H9 (cell line): ENCODE results near the gene MYH9. TPM values are rescaled to one million over a fixed set of nuclear protein-coding genes. Genes with fewer than 3 reads are reported as not detected.

ENCODE experiments used
- DNase-seq: peaks from one replicate; pipeline ENCODE4 v3.0.0-alpha.2; 2017
- H2AFZ ChIP-seq: one replicate; pipeline ENCODE4 v1.6.1; 2013; ENCODE audit warnings: mild to moderate bottlenecking, low read length, control low read depth, moderate library complexity
- H2AK5ac ChIP-seq: 2 replicates; pipeline ENCODE4 v1.6.1; 2013; ENCODE audit warnings: low read length, control low read depth, mixed read lengths; ENCODE audit not compliant: insufficient read length
- H2BK120ac ChIP-seq: one replicate; pipeline ENCODE4 v1.6.1; 2013; ENCODE audit warnings: low read depth, mild to moderate bottlenecking, low read length, control low read depth, inconsistent platforms; ENCODE audit not compliant: poor library complexity, severe bottlenecking
- H2BK12ac ChIP-seq: 2 replicates; pipeline ENCODE4 v1.6.1; 2013; ENCODE audit warnings: low read length, control low read depth, mixed read lengths, low read depth; ENCODE audit not compliant: insufficient read length
- H2BK15ac ChIP-seq: 2 replicates; pipeline ENCODE4 v1.6.1; 2013; ENCODE audit warnings: low read depth, low read length, control low read depth
- H2BK20ac ChIP-seq: one replicate; pipeline ENCODE4 v1.6.1; 2013; ENCODE audit warnings: low read depth, mild to moderate bottlenecking, low read length, control low read depth, inconsistent platforms; ENCODE audit not compliant: poor library complexity, severe bottlenecking
- H2BK5ac ChIP-seq: 2 replicates; pipeline ENCODE4 v1.6.1; 2013; ENCODE audit warnings: low read length, control low read depth, mixed read lengths; ENCODE audit not compliant: insufficient read length
- H3K14ac ChIP-seq: 2 replicates; pipeline ENCODE4 v1.6.1; 2013; ENCODE audit warnings: low read length, control low read depth; ENCODE audit not compliant: insufficient read depth
- H3K18ac ChIP-seq: 2 replicates; pipeline ENCODE4 v1.6.1; 2013; ENCODE audit warnings: low read depth, mild to moderate bottlenecking, mixed read lengths, low read length, control low read depth; ENCODE audit not compliant: insufficient read length
- H3K23ac ChIP-seq: 2 replicates; pipeline ENCODE4 v1.6.1; 2013; ENCODE audit warnings: low read length, control low read depth, mixed read lengths, low read depth; ENCODE audit not compliant: insufficient read length
- H3K23me2 ChIP-seq: 2 replicates; pipeline ENCODE4 v1.6.1; 2013; ENCODE audit warnings: low read depth, mild to moderate bottlenecking, mixed read lengths, low read length, control low read depth; ENCODE audit not compliant: insufficient read length, poor library complexity, severe bottlenecking
- H3K27ac ChIP-seq: 2 replicates; pipeline ENCODE4 v1.5.1; 2013; ENCODE audit warnings: low read length, control low read depth, mixed read lengths, low read depth; ENCODE audit not compliant: insufficient read length
- H3K27me3 ChIP-seq: 2 replicates; pipeline ENCODE4 v1.6.1; 2013; ENCODE audit warnings: low read length, control low read depth, inconsistent platforms; ENCODE audit not compliant: insufficient read depth
- H3K4ac ChIP-seq: 2 replicates; pipeline ENCODE4 v1.6.1; 2013; ENCODE audit warnings: low read depth, mild to moderate bottlenecking, control low read depth, inconsistent platforms, low read length, moderate library complexity
- H3K4me1 ChIP-seq: 2 replicates; pipeline ENCODE4 v1.6.1; 2013; ENCODE audit warnings: low read length, control low read depth, inconsistent platforms; ENCODE audit not compliant: insufficient read depth
- H3K4me2 ChIP-seq: 2 replicates; pipeline ENCODE4 v1.6.1; 2013; ENCODE audit warnings: low read length, control low read depth, mixed read lengths; ENCODE audit not compliant: insufficient read length, insufficient read depth
- H3K56ac ChIP-seq: 2 replicates; pipeline ENCODE4 v1.6.1; 2013; ENCODE audit warnings: low read depth, mild to moderate bottlenecking, mixed read lengths, low read length, control low read depth; ENCODE audit not compliant: insufficient read length
- H3K79me1 ChIP-seq: 2 replicates; pipeline ENCODE4 v1.6.1; 2013; ENCODE audit warnings: low read depth, mild to moderate bottlenecking, moderate library complexity, low read length, control low read depth, inconsistent platforms; ENCODE audit not compliant: insufficient read depth, poor library complexity, severe bottlenecking
- H3K79me2 ChIP-seq: 2 replicates; pipeline ENCODE4 v1.6.1; 2013; ENCODE audit warnings: low read length, control low read depth, inconsistent platforms; ENCODE audit not compliant: insufficient read depth
- H3K9ac ChIP-seq: 2 replicates; pipeline ENCODE4 v1.6.1; 2013; ENCODE audit warnings: low read length, control low read depth, mixed read lengths; ENCODE audit not compliant: insufficient read length; ENCODE audit errors: extremely low read depth
- H3K9me3 ChIP-seq: one replicate; pipeline ENCODE4 v1.6.1; 2013; ENCODE audit warnings: low read depth, low read length, inconsistent platforms; ENCODE audit not compliant: control insufficient read depth
- H3T11ph ChIP-seq: one replicate; pipeline ENCODE4 v1.6.1; 2013; ENCODE audit warnings: mild to moderate bottlenecking, low read length, control low read depth, inconsistent platforms
- H4K20me1 ChIP-seq: one replicate; pipeline ENCODE4 v1.6.1; 2013; ENCODE audit not compliant: control insufficient read depth, insufficient read length, insufficient read depth
- H4K5ac ChIP-seq: 2 replicates; pipeline ENCODE4 v1.6.1; 2013; ENCODE audit warnings: low read depth, mild to moderate bottlenecking, mixed read lengths, low read length, control low read depth; ENCODE audit not compliant: insufficient read length
- H4K8ac ChIP-seq: replicated peaks from 2 replicates; pipeline ENCODE4 v1.6.1; 2013; ENCODE audit warnings: low read length, control low read depth, mixed read lengths, low read depth; ENCODE audit not compliant: insufficient read length
- H4K91ac ChIP-seq: 2 replicates; pipeline ENCODE4 v1.6.1; 2013; ENCODE audit warnings: low read depth, mild to moderate bottlenecking, moderate library complexity, mixed read lengths, low read length, control low read depth; ENCODE audit not compliant: insufficient read length
- H3K27ac Mint-ChIP-seq, 3 experiments: 2 replicates in 2 of 3; 3 replicates in 1 of 3; pipeline ENCODE4 v1.8.0; 2020 to 2021; ENCODE audit warnings: mixed read lengths in 3 of 3, mild to moderate bottlenecking in 1 of 3, moderate library complexity in 1 of 3
- H3K27me3 Mint-ChIP-seq: 2 replicates; pipeline ENCODE4 v1.8.0; 2021; ENCODE audit warnings: low read depth, mild to moderate bottlenecking, moderate library complexity, mixed read lengths
- H3K36me3 Mint-ChIP-seq, 3 experiments: 2 replicates in 2 of 3; 3 replicates in 1 of 3; pipeline ENCODE4 v1.8.0; 2020 to 2021; ENCODE audit warnings: low read depth in 3 of 3, mixed read lengths in 3 of 3; ENCODE audit not compliant: insufficient read depth in 1 of 3
- H3K4me1 Mint-ChIP-seq, 2 experiments: 2 replicates each; pipeline ENCODE4 v1.8.0; 2020; ENCODE audit warnings: mixed read lengths in 2 of 2
- H3K4me3 Mint-ChIP-seq, 2 experiments: 2 replicates in 1 of 2; 3 replicates in 1 of 2; pipeline ENCODE4 v1.8.0; 2020 to 2021; ENCODE audit warnings: mild to moderate bottlenecking in 2 of 2, mixed read lengths in 2 of 2, moderate library complexity in 1 of 2
- H3K9me3 Mint-ChIP-seq, 2 experiments: 2 replicates in 1 of 2; 3 replicates in 1 of 2; pipeline ENCODE4 v1.8.0; 2020; ENCODE audit warnings: mild to moderate bottlenecking in 2 of 2, mixed read lengths in 2 of 2, moderate library complexity in 1 of 2
- CTCF ChIP-seq: fragments of 200-600 bp; sonication (generic); conservative IDR thresholded peaks from 3 replicates; pipeline ENCODE4 v1.8.0; 2021; ENCODE audit warnings: antibody characterized with exemption, mild to moderate bottlenecking
- WGBS: extraction: QIAGEN DNeasy Blood & Tissue Kit; methylation state at CpG from one replicate; pipeline ENCODE4 v1.1.7; 2013; ENCODE audit warnings: missing lambda C conversion rate, low lambda C conversion rate, mixed read lengths; ENCODE audit not compliant: insufficient read length; ENCODE audit errors: extremely low coverage; 5-methylcytosine and 5-hydroxymethylcytosine counted together
- total RNA-seq: library from RNA; stranded (reverse); gene quantifications from 2 replicates; pipeline ENCODE4 v1.2.1, GENCODE V29; 2021

The MYH9 gene
- total RNA-seq, 1 experiment from 2014 or later = 266 TPM

- no peak overlapping the region for H2AK5ac ChIP-seq
- no peak overlapping the region for H4K8ac ChIP-seq
- H4K20me1 ChIP-seq = no peaks in the 10 kb centered on the region
- H3K27ac Mint-ChIP-seq = peak overlapping the region; percentile 12 to 73 (median 71); a peak in 4 of 7 replicates
- peaks cover 47 to 87% (median 56%) of the 10 kb centered on the region in 3 experiments for H3K36me3 Mint-ChIP-seq
- H3T11ph ChIP-seq = no peak overlapping the region
- H3K9me3 ChIP-seq = no peaks in the 10 kb centered on the region
- no peak overlapping the region for H2BK12ac ChIP-seq
- no peak overlapping the region for H2BK15ac ChIP-seq
- H3K23ac ChIP-seq = no peak overlapping the region
- no peak overlapping the region for H2BK20ac ChIP-seq
- no peaks in the 10 kb centered on the region for H3K9me3 Mint-ChIP-seq
- H2BK5ac ChIP-seq = no peak overlapping the region
- no peaks in the 10 kb centered on the region for H3K27me3 ChIP-seq
- H4K91ac ChIP-seq = no peak overlapping the region
- H3K4me3 Mint-ChIP-seq = no peak overlapping the region
- H2AFZ ChIP-seq = no peak overlapping the region
- no peak overlapping the region for H2BK120ac ChIP-seq
- H3K4ac ChIP-seq = no peak overlapping the region
- H3K56ac ChIP-seq = no peak overlapping the region
- no peak for TF ChIP-seq CTCF
- H4K5ac ChIP-seq = no peak overlapping the region
- no peak overlapping the region for H3K27ac ChIP-seq
- WGBS = no CpG with 5 or more reads among the region's 9 CpGs
- DNase-seq = no peak
- H3K18ac ChIP-seq = no peak overlapping the region
- H3K79me1 ChIP-seq = peaks cover 8% of the 10 kb centered on the region
- peaks cover 6% of the 10 kb centered on the region; the same call in 1 of the 2 replicates for H3K79me2 ChIP-seq
- H3K14ac ChIP-seq = no peak overlapping the region
- no peaks in the 10 kb centered on the region for H3K23me2 ChIP-seq
- H3K9ac ChIP-seq = no peak overlapping the region
- H3K27me3 Mint-ChIP-seq = no peaks in the 10 kb centered on the region
- H3K4me1 Mint-ChIP-seq = peaks cover 39 to 49% of the 10 kb centered on the region in 2 experiments
- no peak overlapping the region for H3K4me2 ChIP-seq
- H3K4me1 ChIP-seq = no peaks in the 10 kb centered on the region; the same call in 1 of the 2 replicates
Observed at GRCh38 chr22:36340621-36341020, 47.1 kb downstream of the MYH9 start.
